Colonic mucosa (tissue), 4 donors: ENCODE measurements around the gene NTM. TPM values are rescaled to one million over a fixed set of nuclear protein-coding genes. Genes with fewer than 3 reads are reported as not detected.

Experiments used
- DNase-seq: peaks from one replicate; pipeline ENCODE4 v3.0.0-alpha.2; 2020
- H3K27ac ChIP-seq: fragments of 200-600 bp; one replicate; pipeline ENCODE4 v1.8.0; 2021
- H3K27me3 ChIP-seq: fragments of 200-600 bp; one replicate; pipeline ENCODE4 v1.8.0; 2021
- H3K36me3 ChIP-seq: fragments of 200-600 bp; one replicate; pipeline ENCODE4 v1.8.0; 2021
- H3K4me1 ChIP-seq: fragments of 200-600 bp; one replicate; pipeline ENCODE4 v1.8.0; 2021; ENCODE audit warnings: mild to moderate bottlenecking
- H3K4me3 ChIP-seq: fragments of 200-600 bp; one replicate; pipeline ENCODE4 v1.8.0; 2021
- H3K9ac ChIP-seq, 2 donors: one replicate each; pipeline ENCODE4 v1.7.0; 2013; ENCODE audit warnings: control low read depth in 2 of 2, low read depth in 2 of 2, low read length in 2 of 2
- H3K9me3 ChIP-seq: fragments of 200-600 bp; one replicate; pipeline ENCODE4 v1.8.0; 2021
- CTCF ChIP-seq: fragments of 200-600 bp; IDR thresholded peaks from one replicate; pipeline ENCODE4 v1.8.0; 2022; ENCODE audit warnings: antibody characterized with exemption, mild to moderate bottlenecking
- intact Hi-C: fragments of 100-400 bp; cut with DNase I; formaldehyde crosslinking; loops from one replicate; pipeline ENCODE4 v1.14.1; 2022
- total RNA-seq, 2 donors: library from RNA; stranded (reverse); fragmentation: NEBNext Ultra II Directional in 1 of 2; extraction: Animal tissue kit (Norgen Biotek cat#: 25700) in 1 of 2; gene quantifications; one replicate each; pipeline ENCODE4 v1.2.1, GENCODE V29; 2021
- donor health status: healthy.
- donor health status: DM: no; HTN: no; CAD: no.
- donor health status: DM: no; HTN: no; CAD: no.

Gene NTM
- total RNA-seq, 2 donors from 2014 or later, result 1.6 to 2.8 TPM

GRCh38 chr11:131975619-131976018, 605.2 kb downstream of the NTM start:
- H3K27me3 ChIP-seq, result no peaks in the 10 kb centered on the region
- DNase-seq, result no peak
- no peaks in the 10 kb centered on the region for H3K4me1 ChIP-seq
- no peak for TF ChIP-seq CTCF
- intact Hi-C loops, result no loop called here
- no peaks in the 10 kb centered on the region for H3K36me3 ChIP-seq
- no peak overlapping the region for H3K4me3 ChIP-seq
- H3K27ac ChIP-seq, result no peak overlapping the region
- H3K9ac ChIP-seq, result no peak overlapping the region
- H3K9me3 ChIP-seq, result no peaks in the 10 kb centered on the region

- no peak overlapping the region for H3K9ac ChIP-seq
- no peaks in the 10 kb centered on the region for H3K9me3 ChIP-seq
- no peaks in the 10 kb centered on the region for H3K27me3 ChIP-seq
- intact Hi-C loops, result no loop called here
- H3K4me1 ChIP-seq, result no peaks in the 10 kb centered on the region
- no peak for TF ChIP-seq CTCF
- no peak overlapping the region for H3K4me3 ChIP-seq
- no peak for DNase-seq
- H3K36me3 ChIP-seq, result no peaks in the 10 kb centered on the region
- no peak overlapping the region for H3K27ac ChIP-seq
These were observed 605.6 kb downstream of the NTM start for GRCh38 chr11:131976021-131976420.

- Histone ChIP-seq H3K27ac (no peak overlapping the region), H3K27me3 (no peaks in the 10 kb centered on the region), H3K9ac (no peak overlapping the region), H3K4me3 (no peak overlapping the region), H3K36me3 (no peaks in the 10 kb centered on the region), H3K9me3 (no peaks in the 10 kb centered on the region), H3K4me1 (no peaks in the 10 kb centered on the region)
- no peak for DNase-seq
- TF ChIP-seq CTCF, result no peak
- intact Hi-C loops, result no loop called here
These were observed 606.8 kb downstream of the NTM start for GRCh38 chr11:131977231-131977630.

GRCh38 chr11:131977854-131978253, 607.4 kb downstream of the NTM start:
- Histone ChIP-seq H3K36me3 (no peaks in the 10 kb centered on the region), H3K4me3 (no peak overlapping the region), H3K9me3 (no peaks in the 10 kb centered on the region), H3K9ac (no peak overlapping the region), H3K4me1 (no peaks in the 10 kb centered on the region), H3K27ac (no peak overlapping the region), H3K27me3 (no peaks in the 10 kb centered on the region)
- intact Hi-C loops, result no loop called here
- no peak for DNase-seq
- no peak for TF ChIP-seq CTCF

GRCh38 chr11:131978351-131978750, 607.9 kb downstream of the NTM start:
- intact Hi-C loops, result no loop called here
- H3K36me3 ChIP-seq, result no peaks in the 10 kb centered on the region
- no peak overlapping the region for H3K4me3 ChIP-seq
- TF ChIP-seq CTCF, result no peak
- no peak overlapping the region for H3K27ac ChIP-seq
- H3K27me3 ChIP-seq, result no peaks in the 10 kb centered on the region
- no peak overlapping the region for H3K9ac ChIP-seq
- no peaks in the 10 kb centered on the region for H3K9me3 ChIP-seq
- no peaks in the 10 kb centered on the region for H3K4me1 ChIP-seq
- DNase-seq, result no peak

- no peak overlapping the region for H3K27ac ChIP-seq
- H3K9me3 ChIP-seq, result no peaks in the 10 kb centered on the region
- no peaks in the 10 kb centered on the region for H3K4me1 ChIP-seq
- H3K27me3 ChIP-seq, result no peaks in the 10 kb centered on the region
- intact Hi-C loops, result no loop called here
- H3K4me3 ChIP-seq, result no peak overlapping the region
- DNase-seq, result no peak
- no peak overlapping the region for H3K9ac ChIP-seq
- no peak for TF ChIP-seq CTCF
- H3K36me3 ChIP-seq, result no peaks in the 10 kb centered on the region
These were observed 608.9 kb downstream of the NTM start for GRCh38 chr11:131979364-131979763.
